A673 (cell line): ENCODE measurements around the gene FGFR1OP2. TPM values are rescaled to one million over a fixed set of nuclear protein-coding genes. Genes with fewer than 3 reads are reported as not detected.

Experiments used
- BruUV-seq: library from RNA; stranded (reverse); fragments of 400-500 nt; replicated peaks from 2 replicates; lab custom pipeline; 2021; lab: Mats Ljungman, UMichigan
- CTCF ChIA-PET: fragments of 300-600 bp; sonication (Branson Sonifier 250); formaldehyde crosslinking; loops from one replicate; lab custom pipeline; 2022; ENCODE audit warnings: antibody characterized with exemption; lab: Charles Lee
- POLR2A ChIA-PET: fragments of 300-600 bp; sonication (Branson Sonifier 250); formaldehyde crosslinking; loops from one replicate; lab custom pipeline; 2022; ENCODE audit warnings: antibody characterized with exemption; ENCODE audit not compliant: low non-redundant PET; lab: Charles Lee
- DNase-seq: peaks from one replicate; pipeline ENCODE4 v3.0.0-alpha.2; 2015; ENCODE audit warnings: low spot score
- H3K27ac ChIP-seq: fragments of 200-600 bp; sonication (generic); 2 replicates; pipeline ENCODE4 v1.5.1; 2016; ENCODE audit warnings: mixed run types, low read depth, mild to moderate bottlenecking, mixed read lengths, antibody characterized with exemption, low read length; ENCODE audit not compliant: poor library complexity, severe bottlenecking
- H3K27me3 ChIP-seq: fragments of 200-600 bp; sonication (generic); replicated peaks from 2 replicates; pipeline ENCODE4 v1.6.1; 2017; ENCODE audit warnings: mixed run types, low read depth, mild to moderate bottlenecking, mixed read lengths, antibody characterized with exemption, low read length; ENCODE audit not compliant: insufficient read depth, poor library complexity
- H3K36me3 ChIP-seq: fragments of 200-600 bp; sonication (generic); 2 replicates; pipeline ENCODE4 v1.6.1; 2016; ENCODE audit warnings: mixed run types, mild to moderate bottlenecking, mixed read lengths, antibody characterized with exemption, low read length; ENCODE audit not compliant: insufficient read depth, poor library complexity, severe bottlenecking
- H3K4me1 ChIP-seq: fragments of 200-600 bp; sonication (generic); 2 replicates; pipeline ENCODE4 v1.6.1; 2017; ENCODE audit warnings: mixed run types, mild to moderate bottlenecking, mixed read lengths, antibody characterized with exemption, low read length; ENCODE audit not compliant: insufficient read depth, poor library complexity, severe bottlenecking
- H3K4me3 ChIP-seq: fragments of 200-600 bp; sonication (generic); 2 replicates; pipeline ENCODE4 v1.5.1; 2016; ENCODE audit warnings: low read depth, mixed run types, mild to moderate bottlenecking, mixed read lengths, low read length; ENCODE audit not compliant: poor library complexity, severe bottlenecking
- H3K9me3 ChIP-seq: fragments of 200-600 bp; sonication (generic); 2 replicates; pipeline ENCODE4 v1.6.1; 2016; ENCODE audit warnings: mixed run types, low read depth, mild to moderate bottlenecking, mixed read lengths, antibody characterized with exemption, low read length; ENCODE audit not compliant: poor library complexity, severe bottlenecking
- CTCF ChIP-seq: fragments of 300-800, 200-600 bp; sonication (generic); conservative IDR thresholded peaks from 2 replicates; pipeline ENCODE4 v1.5.1; 2017; ENCODE audit warnings: low read depth, mild to moderate bottlenecking, antibody characterized with exemption, low read length, moderate library complexity, mixed read lengths
- EZH2 ChIP-seq: fragments of 200-600 bp; sonication (generic); IDR thresholded peaks from 2 replicates; pipeline ENCODE4 v1.6.1; 2017; ENCODE audit warnings: borderline replicate concordance, low read depth, mild to moderate bottlenecking, mixed read lengths, antibody characterized with exemption, low read length; ENCODE audit not compliant: poor library complexity, severe bottlenecking
- intact Hi-C: fragments of 100-400 bp; cut with micrococcal nuclease; formaldehyde crosslinking; loops from one replicate; pipeline ENCODE4 v1.10.0; 2022; ENCODE audit not compliant: unreplicated experiment
- total RNA-seq: library from RNA; stranded (reverse); gene quantifications from 2 replicates; pipeline ENCODE4 v1.2.3, GENCODE V29; 2021

Gene FGFR1OP2
- total RNA-seq, 1 experiment from 2014 or later = 40.3 TPM

- no peak for TF ChIP-seq CTCF
- no peak for TF ChIP-seq EZH2
- Histone ChIP-seq H3K36me3 (peaks cover 6% of the 10 kb centered on the region), H3K27ac (no peak overlapping the region), H3K4me1 (no peaks in the 10 kb centered on the region), H3K27me3 (no peaks in the 10 kb centered on the region), H3K4me3 (no peak overlapping the region), H3K9me3 (no peaks in the 10 kb centered on the region)
- DNase-seq = no peak
- POLR2A ChIA-PET = no interaction called here
- intact Hi-C loops = no loop called here
- CTCF ChIA-PET = no interaction called here
- BruUV-seq = no TSS peak
Observed at GRCh38 chr12:26994109-26994508, 55.8 kb downstream of the FGFR1OP2 start.

GRCh38 chr12:26995706-26996105 lies 57.4 kb downstream of the FGFR1OP2 start:
- Histone ChIP-seq H3K4me1 (peaks cover 2% of the 10 kb centered on the region), H3K27ac (no peak overlapping the region), H3K9me3 (no peaks in the 10 kb centered on the region), H3K4me3 (no peak overlapping the region), H3K27me3 (no peaks in the 10 kb centered on the region), H3K36me3 (peaks cover 6% of the 10 kb centered on the region)
- ChIA-PET CTCF (no interaction called here), POLR2A (no interaction called here)
- DNase-seq = no peak
- intact Hi-C loops = no loop called here
- no TSS peak for BruUV-seq
- TF ChIP-seq EZH2 (no peak), CTCF (no peak)

GRCh38 chr12:26997003-26997402 lies 58.7 kb downstream of the FGFR1OP2 start:
- H3K4me1 ChIP-seq = peaks cover 15% of the 10 kb centered on the region
- CTCF ChIA-PET = interaction anchor here (1.2 kb wide), 1 partner anchor 13 kb away, joined by 3 read pairs; no protein-coding TSS in a partner anchor
- peaks cover 6% of the 10 kb centered on the region for H3K36me3 ChIP-seq
- H3K9me3 ChIP-seq = no peaks in the 10 kb centered on the region
- DNase-seq = no peak
- no peaks in the 10 kb centered on the region for H3K27me3 ChIP-seq
- no peak overlapping the region for H3K4me3 ChIP-seq
- no TSS peak for BruUV-seq
- POLR2A ChIA-PET = no interaction called here
- intact Hi-C loops = no loop called here
- TF ChIP-seq EZH2 (no peak), CTCF (no peak)
- no peak overlapping the region for H3K27ac ChIP-seq
